Measurements from ENCODE around the gene ZNF567.
"Not testable (repeated sequence)": the region's sequence is repeated elsewhere in the genome, so short reads cannot be mapped to it uniquely, and the experiment has no call there.

The ZNF567 gene

DNA sequence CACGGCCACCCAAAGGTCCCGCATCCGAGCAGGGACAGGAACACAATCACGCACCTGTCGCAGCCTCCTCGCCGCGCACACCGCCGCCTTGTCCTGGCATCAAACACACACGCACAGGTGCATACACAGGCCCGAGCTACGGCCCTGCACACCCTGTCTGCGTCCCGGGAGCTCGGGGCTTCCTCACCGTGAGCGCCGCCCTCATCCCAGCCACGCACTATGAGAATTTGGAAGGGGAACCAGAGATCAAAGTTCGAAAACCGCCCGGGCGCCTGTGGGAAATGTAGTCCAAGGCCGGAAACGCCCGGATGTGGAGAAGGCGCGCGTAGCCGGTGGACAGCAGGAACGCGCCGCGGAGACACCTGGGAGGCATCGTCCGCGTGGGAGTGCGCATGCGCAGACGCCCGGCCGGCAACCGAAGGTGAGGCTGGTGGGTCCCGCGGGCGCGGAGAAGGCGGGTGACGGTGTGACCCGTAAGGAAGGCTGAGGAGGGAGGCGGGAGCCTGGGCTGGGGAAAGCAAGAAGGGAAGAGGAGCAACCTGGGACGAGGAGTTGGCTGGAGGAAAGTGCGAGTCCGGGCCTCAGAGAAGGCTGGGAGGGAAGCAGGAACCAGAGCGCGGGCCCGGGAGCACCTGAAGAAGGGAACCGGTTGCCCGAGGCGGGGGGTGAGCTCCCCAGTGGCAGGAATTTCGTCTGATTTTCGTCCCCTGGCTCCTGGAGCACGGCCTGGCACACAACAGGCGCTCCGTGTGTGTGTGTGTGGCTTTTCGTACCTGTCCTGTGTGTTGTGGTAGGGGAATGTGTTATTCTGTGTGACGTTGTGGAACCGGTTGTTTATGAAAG lies at the start of gene ZNF567:
ZNF567 (plus strand) TSS at position 399 of the 843 bp plus-strand sequence. CDS start 7,256 bp downstream, outside the sequence.
- DNase-seq (ENCODE audit: low spot score), result peak; percentile 95

DNA sequence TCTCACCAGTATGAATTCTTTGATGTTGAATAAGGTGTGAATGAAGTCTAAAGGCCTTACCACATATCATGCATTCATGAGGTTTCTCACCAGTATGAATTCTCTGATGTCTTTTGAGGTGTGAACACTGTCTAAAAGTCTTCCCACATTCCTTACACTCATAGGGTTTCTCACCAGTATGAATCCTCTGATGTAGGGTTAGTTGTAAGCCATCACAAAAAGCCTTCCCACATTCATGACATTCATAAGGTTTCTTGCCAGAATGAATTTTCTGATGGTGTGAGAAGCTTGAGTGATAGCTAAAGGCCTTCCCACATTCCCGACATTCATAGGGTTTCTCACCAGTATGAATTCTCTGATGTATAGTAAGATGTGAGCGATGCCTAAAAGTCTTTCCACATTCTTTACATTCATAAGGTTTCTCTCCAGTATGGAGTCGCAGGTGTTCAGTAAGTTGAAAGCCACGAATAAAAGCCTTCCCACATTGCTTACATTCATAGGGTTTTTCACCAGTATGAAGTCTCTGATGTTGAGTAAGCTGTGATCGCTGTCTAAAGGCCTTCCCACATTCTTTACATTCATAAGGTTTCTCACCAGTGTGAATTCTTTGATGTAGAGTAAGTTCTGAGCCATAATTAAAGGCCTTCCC lies 48.4 kb upstream of the ZNF567 start:
- no peak for DNase-seq (ENCODE audit: low spot score)

DNA sequence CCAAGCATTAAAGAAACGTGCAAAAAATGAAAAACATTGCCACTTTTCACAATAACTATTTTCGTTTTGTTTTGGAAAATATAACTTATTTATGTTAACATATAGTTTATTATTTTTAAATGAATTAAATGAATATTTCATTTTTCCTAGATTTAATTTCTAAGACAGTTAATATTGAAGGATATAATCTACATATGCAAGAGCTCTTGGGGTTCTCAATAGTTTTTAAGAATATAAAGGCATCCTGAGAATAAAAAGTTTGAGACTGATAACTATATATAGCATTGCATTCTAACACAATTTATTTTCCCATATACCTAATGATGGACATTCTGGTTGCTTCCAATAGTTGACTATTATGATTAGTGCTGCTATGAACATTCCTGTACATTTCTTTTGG lies 40.7 kb upstream of the ZNF567 start:
- DNase-seq (ENCODE audit: low spot score), result no peak

DNA sequence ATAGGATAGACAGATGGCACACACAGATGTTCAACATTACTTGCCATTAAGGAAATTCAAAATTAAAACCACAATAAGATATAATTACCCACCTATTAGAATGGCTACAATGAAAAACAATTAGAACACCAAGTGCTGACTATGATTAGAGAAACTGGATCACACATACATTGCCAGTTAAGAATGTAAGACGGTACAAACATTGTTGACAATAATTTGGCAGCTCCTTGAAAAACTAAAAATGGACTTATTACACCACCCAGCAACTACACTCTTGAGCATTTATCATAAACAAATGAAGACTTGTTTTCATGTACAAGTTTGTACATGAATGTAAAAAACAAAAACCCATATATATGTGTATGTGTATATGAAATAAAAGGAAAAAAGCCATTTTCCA lies 34.5 kb upstream of the ZNF567 start:
- DNase-seq (ENCODE audit: low spot score), result no peak

DNA sequence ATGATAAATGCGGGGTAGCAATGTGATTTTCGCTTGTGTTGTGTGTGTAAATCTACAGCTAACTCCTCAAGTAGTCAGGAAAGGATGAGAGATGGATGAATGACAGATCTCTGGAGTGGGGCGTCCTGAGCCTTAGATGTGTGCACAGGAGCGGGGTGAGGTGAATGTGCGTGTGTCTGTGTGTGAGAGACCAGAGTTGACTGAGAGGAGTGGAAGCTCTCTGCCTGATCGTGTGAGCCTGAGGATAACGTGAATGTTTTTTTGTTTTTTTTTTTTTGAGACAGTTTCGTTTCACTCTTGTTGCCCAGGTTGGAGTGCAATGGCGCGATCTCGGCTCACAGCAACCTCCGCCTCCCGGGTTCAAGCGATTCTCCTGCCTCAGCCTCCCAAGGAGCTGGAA lies 21.6 kb upstream of the ZNF567 start:
- DNase-seq (ENCODE audit: low spot score), result no peak

DNA sequence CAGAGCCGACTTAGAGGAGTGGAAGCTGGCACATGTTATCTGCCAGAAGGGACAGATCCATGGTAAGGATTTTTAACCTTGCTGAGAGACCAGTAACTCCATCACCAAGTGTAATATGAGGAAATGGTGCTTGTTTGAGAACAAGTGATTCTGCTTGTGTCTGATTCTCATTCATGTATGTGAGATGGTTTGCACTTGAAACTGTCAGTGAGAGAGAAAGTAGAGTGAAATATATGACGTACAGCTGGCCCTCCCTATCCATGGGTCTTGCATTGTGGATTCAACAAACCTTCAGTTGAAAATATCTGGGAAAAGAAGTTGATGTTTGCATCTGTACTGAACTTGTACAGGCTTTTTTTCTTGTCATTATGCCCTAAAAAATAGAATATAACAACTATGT lies 18.8 kb upstream of the ZNF567 start:
- no peak for DNase-seq (ENCODE audit: low spot score)

DNA sequence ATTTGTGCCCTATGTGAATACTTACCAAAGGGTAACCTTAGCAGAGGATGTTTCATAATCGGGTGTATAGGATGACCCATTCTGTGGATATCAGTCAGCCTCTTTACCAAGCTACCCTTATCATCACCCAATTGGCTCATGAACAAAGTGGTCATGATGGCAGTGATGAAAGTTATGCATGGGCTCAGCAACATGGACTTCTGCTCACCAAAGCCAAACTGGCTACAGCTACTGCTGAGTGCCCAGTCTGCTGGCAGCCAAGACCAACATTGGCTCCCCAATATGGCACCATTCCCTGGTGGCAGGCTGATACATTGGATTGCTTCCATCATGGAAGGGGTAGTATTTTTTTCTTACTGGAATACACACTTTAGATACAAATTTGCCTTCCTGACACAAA lies 15.0 kb upstream of the ZNF567 start:
- no peak for DNase-seq (ENCODE audit: low spot score)

DNA sequence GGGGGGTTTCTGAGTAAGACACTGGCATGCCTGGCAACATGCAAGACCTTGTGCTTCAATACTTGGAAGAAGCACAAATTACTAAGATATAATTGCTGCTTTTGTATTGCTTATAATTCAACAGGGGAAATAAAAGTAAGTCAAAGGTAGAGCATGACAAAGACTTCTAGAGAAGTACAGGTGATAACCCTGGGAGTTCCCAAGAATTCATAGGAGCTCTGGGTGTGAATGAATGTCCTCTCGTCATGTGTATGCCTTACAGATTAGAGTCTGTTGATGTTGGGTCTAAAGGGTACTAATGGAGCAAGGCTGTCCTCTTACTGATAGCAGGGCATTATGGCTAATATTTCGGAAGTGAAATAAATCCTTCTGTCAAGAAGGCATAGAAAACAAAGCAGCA lies 13.2 kb upstream of the ZNF567 start:
- DNase-seq (ENCODE audit: low spot score), result no peak

DNA sequence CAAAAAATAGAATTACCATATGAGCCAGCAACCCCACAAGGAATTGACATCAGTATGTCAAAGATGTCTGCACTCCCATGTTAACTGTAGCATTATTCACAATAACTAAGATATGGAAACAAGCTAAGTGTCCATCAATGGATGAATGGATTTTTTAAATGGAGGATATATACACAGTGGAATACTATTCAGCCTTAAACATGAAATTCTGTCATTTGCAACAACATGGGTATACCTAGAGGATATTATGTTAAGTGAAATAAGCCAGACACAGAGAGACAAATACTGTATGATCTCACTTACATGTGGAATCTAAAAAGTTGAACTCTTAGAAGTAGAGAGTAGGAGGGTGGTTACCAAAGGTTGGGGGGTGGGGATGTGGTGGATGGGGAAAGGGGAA lies 8.0 kb upstream of the ZNF567 start:
- no peak for DNase-seq (ENCODE audit: low spot score)

DNA sequence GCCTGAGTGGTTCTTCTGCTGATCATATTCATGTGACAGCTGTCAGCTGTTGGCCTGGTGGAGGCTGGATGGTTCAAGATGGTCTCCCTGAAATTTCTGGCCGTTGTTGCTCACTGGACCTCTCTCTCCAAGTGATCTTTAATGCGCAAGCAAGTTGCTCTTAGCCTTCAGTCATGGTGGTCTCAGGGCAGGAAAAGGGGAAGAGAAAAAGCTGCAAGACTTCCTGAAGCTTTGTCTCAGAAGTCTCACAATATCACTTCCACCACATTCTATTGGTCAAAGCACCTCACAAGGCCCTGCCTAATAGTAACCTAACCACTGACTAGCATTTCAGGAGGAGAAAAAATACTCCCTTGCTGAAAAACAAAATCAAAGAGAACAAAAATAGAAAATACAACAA lies 1.6 kb upstream of the ZNF567 start:
- no peak for DNase-seq (ENCODE audit: low spot score)

DNA sequence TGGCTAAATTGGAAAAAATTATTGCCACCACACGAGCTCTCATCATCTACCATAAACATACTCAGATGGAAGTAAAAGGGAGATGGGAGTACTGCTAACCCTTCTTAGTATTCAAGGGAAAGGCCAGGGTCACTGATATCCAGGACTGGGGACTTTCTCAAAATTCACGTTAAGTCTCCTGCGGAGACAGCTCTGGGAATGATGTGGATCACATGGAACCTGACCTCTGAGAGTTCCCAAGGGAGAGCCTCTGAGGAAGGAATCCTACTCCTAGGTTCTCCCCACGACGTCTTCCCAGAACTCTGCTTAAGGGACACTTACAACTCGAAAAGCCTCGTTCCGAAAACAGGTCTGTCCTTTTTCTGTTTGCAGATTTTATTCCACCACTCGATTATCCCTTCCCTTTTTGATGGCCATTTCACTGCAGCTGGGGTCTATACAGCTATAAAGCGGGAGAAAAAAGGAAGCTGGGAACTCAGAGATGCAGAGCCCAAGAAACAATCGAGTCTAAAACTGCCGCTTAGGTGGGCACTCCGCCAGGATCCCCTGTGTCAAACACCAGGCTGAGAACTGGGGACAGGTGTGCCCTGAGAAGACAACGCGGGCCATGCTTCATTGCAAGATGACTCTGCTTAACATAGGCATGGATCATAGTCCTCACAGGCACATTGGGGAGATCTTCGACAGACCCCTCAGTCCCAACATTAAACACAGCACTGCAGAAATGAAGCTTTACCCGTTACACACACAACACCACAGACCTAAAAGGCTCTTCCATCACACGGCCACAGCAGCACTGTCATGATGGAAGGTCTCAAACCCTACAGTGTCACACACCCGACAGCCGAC lies 823 bp upstream of the ZNF567 start:
- DNase-seq (ENCODE audit: low spot score), result no peak

DNA sequence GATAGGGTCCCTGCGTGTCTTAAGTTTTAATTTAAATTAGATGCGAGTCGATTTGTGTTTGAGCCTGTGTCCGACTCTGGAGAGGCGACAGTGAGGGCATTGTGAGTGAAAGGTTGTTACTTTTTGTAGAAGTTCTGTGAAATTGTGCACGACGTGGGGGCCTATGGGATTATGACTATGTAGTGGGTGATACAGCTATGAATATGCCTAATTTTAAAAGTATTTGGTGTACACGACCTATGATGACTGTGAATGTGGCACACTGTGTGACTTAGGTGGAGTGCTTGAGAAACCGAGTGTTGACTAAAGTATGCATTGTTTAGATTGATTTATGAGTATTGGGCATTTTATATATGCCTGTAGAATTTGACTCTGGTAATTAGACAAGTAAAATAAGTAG lies 646 bp downstream of the ZNF567 start:
- DNase-seq (ENCODE audit: low spot score), result no peak

DNA sequence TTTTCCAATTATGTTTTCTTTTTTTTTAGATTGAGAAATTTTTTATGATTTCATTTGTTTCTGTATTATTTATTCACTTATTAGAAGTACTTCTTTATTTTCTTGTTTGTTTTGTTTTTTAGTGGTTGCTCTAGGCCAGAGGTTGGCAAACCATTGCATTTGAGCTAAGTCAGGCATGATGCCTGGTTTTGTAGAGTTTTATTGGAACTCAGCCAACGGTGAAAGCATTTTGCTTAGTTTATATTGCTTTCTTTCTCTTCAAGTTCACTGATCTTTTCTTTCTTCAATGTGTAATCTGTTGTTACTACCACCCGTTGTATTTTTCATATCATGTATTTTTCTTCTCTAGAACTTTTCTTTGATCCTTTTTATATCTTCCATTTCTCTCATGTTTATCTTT lies 19.7 kb downstream of the ZNF567 start:
- no peak for DNase-seq (ENCODE audit: low spot score)

DNA sequence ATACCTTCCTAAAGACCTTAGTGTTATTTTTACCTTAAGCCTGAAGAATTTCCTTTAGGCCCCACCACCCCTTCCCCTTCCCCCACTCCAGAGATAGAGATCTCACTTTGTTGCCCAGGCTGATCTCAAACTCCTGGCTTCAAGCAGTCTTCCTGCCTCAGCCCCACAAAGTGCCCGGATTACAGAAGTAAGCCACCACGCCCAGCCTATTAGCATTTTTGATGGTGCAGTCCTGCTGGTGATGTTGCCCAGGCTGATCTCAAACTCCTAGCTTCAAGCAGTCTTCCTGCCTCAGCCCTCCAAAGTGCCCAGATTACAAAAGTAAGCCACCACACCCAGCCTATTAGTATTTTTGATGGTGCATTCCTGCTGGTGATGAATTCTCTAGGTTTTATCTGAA lies 22.0 kb downstream of the ZNF567 start:
- DNase-seq (ENCODE audit: low spot score), result no peak

DNA sequence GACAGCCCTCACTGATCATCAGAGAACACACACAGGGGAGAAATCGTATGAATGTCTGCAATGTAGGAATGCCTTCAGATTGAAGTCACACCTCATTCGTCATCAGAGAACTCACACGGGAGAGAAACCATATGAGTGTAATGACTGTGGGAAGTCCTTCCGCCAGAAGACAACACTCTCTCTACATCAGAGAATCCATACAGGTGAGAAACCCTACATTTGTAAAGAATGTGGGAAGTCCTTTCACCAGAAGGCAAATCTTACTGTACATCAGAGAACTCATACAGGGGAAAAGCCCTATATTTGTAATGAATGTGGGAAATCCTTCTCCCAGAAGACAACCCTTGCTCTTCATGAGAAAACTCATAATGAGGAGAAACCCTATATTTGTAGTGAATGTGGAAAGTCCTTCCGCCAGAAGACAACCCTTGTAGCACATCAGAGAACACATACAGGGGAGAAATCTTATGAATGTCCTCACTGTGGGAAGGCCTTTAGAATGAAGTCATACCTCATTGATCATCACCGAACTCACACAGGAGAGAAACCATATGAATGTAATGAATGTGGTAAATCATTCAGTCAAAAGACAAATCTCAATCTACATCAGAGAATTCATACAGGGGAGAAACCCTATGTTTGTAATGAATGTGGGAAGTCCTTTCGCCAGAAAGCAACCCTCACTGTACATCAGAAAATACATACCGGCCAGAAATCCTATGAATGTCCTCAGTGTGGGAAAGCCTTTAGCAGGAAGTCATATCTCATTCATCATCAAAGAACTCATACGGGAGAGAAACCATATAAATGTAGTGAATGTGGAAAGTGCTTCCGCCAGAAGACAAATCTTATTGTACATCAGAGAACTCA lies 32.5 kb downstream of the ZNF567 start:
- DNase-seq (ENCODE audit: low spot score), result no peak

DNA sequence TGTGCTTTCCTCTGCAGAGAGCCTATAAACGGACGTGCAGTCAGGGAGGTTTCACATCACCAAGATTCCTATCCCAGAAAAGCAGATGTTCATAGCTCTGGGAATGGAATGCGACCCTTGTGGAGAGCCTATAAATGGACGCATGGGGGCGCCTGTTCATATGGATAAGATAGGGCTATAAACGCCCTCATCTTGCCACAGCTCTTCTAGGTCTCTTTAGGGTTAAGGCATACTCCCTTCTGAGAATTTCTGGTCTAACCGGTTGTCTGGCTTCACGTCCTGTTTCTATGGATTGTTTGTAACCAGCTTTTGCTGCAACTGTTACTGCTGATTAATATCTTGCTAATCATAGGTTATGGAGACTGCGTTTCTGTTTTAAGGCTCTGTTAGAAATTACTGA lies 48.8 kb downstream of the ZNF567 start:
- not testable (repeated sequence) for DNase-seq (ENCODE audit: low spot score)

DNA sequence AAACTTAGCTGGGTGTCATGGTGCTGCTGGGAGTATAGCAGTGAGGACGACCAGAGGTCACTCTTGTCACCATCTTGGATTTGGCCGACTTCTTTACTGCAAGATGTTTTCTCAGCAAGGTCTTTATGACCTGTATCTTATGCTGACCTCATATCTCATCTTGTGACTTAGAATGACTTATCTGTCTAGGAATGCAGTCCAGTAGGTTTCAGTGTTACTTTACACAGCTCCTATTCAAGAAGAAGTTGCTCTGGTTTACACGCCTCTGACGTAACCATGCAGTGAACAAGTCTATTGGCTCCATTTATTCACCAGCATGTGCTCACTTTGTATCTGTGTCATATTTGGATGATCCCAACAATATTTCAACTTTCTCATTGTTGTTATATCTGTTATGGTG lies 58.5 kb downstream of the ZNF567 start:
- no peak for DNase-seq (ENCODE audit: low spot score)

DNA sequence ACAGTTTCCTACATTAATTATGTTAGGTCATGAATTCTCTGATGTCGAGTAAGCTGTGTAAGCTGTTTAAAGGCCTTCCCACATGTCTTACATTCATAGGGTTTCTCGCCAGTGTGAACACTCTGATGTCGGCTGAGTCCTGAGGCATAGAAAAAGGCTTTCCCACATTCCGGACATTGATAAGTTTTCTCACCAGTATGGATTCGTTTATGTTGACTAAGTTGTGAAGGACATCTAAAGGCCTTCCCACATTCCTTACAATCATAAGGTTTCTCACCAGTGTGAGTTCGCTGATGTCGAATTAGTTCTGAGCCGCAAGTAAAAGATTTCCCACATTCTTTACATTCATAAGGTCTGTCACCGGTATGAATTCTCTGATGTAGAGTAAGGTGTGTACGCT lies 60.3 kb downstream of the ZNF567 start:
- DNase-seq (ENCODE audit: low spot score), result no peak

DNA sequence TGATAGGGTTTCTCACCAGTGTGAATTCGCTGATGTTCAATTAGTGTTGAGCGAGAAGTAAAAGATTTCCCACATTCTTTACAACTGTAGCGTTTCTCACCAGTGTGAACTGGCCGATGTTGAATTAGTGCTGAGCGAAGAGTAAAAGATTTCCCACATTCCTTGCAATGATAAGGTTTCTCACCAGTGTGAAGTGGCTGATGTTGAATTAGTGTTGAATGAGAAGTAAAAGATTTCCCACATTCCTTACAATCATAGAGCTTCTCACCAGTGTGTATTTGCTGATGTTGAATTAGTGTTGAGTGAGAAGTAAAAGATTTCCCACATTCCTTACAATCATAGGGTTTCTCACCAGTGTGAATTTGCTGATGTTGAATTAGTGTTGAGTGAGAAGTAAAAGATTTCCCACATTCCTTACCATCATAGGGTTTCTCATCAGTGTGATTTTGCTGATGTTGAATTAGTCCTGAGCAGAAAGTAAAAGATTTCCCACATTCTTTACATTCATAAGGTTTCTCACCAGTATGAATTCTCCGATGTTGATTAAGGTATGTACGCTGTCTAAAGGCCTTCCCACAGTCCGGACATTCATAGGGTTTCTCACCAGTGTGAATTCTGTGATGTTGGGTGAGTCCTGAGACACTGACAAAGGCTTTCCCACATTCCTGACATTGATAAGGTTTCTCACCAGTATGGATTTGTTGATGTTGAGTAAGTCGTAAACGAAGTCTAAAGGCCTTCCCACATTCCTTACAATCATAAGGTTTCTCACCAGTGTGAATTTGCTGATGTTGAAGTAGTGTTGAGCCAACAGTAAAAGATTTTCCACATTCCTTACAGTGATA lies 61.2 kb downstream of the ZNF567 start:
- no peak for DNase-seq (ENCODE audit: low spot score)

DNA sequence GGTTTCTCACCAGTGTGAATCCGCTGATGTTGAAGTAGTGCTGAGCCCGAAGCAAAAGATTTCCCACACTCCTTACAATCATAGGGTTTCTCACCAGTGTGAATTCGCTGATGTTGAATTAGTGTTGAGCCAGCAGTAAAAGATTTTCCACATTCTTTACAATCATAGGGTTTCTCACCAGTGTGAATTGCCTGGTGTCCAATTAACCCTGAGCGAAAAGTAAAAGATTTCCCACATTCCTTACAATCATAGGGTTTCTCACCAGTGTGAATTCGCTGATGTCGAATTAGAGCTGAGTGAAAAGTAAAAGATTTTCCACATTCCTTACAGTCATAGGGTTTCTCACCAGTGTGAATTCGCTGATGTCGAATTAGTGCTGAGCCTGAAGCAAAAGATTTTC lies 62.2 kb downstream of the ZNF567 start:
- DNase-seq (ENCODE audit: low spot score), result not testable (repeated sequence)
